ENCODE measurements around the gene DLL1.

- TF ChIP-seq POLR2A (IDR thresholded peaks at IDR 0.05): no peak
- TF ChIP-seq CTCF (IDR thresholded peaks at IDR 0.05): no peak
These were observed 24.1 kb upstream of the DLL1 start for GRCh38 chr6:170314983-170315382.
